ENCODE measurements around the gene GPR132. TPM values are rescaled to one million over a fixed set of nuclear protein-coding genes. Genes with fewer than 3 reads are reported as not detected.

The GPR132 gene
- total and polyA plus RNA-seq, 9 of the 15 experiments (the other 6 are each of a cell fraction or from before 2014, with no cell fraction given): 0.01 to 1.1 (median 0.25) TPM; not detected in 1

DNA sequence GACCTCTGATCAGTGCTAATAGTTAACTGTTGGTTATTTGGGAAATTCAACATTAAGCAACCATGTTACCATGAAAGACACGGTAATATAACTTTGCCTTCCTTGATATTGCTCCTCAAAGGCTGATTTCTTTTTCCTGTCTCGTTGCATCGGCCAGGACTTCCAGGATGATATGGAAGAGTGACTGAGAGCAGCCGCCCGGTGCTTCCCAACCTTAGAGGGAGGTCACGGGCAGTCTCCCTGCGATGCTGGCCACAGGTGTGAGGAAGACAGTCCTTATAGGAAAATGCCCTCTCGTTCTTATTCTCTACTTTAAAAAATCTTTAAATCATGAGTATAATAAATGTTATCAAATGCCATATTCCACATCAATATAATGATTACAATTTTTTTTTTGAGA, 33.1 kb upstream of the GPR132 start:
- BruUV-seq (replicated peaks): no TSS peak
- no peaks in the 10 kb centered on the region for H3K36me3 ChIP-seq (ENCODE audit: control insufficient read depth, insufficient read depth, low read length)
- H3K27me3 ChIP-seq (ENCODE audit: control insufficient read depth in 2 of 2, insufficient read depth in 2 of 2, low read length in 2 of 2): peaks cover 23 to 46% of the 10 kb centered on the region in 2 experiments; a peak in 4 of 5 replicates
- H3K4me2 ChIP-seq (ENCODE audit: insufficient read depth, low read length): no peak overlapping the region
- ATAC-seq (no peak), FAIRE-seq (no peak), DNase-seq (ENCODE audit: extremely low read depth in 1 of 4, low spot score in 3 of 4) (no peak)
- ChIA-PET CTCF (ENCODE audit: low intra/inter-chr PET ratio) (no interaction called here), POLR2A (no interaction called here)
- no peaks in the 10 kb centered on the region for H3K79me2 ChIP-seq (ENCODE audit: control insufficient read depth, insufficient read depth, low read length)
- no peak overlapping the region for H3K9ac ChIP-seq (ENCODE audit: insufficient read depth in 1 of 2, low read depth in 2 of 2, low read length in 2 of 2)
- no peaks in the 10 kb centered on the region for H4K20me1 ChIP-seq (replicated peaks; ENCODE audit: control insufficient read depth, insufficient read depth, low read length)
- WGBS (ENCODE audit: insufficient coverage, low coverage, missing lambda C conversion rate): 3% methylated on average over 7 of the region's 8 CpGs
- no peak for TF ChIP-seq CREBBP (IDR thresholded peaks at IDR 0.05; ENCODE audit: low read depth, low read length)
- TF ChIP-seq CEBPZ (IDR thresholded peaks at IDR 0.05; ENCODE audit: borderline replicate concordance, low read depth, low read length): no peak
- no peak for TF ChIP-seq CCAR2 (IDR thresholded peaks at IDR 0.05; ENCODE audit: low read depth, low read length)
- no peak for TF ChIP-seq GABPB2 (CRISPR knock-in tag; conservative IDR thresholded peaks at IDR 0.05)
- no peak for TF ChIP-seq NBN (IDR thresholded peaks at IDR 0.05; ENCODE audit: low read depth)
- TF ChIP-seq BRD4 (IDR thresholded peaks at IDR 0.05): no peak
- no peak for TF ChIP-seq ZNF586 (CRISPR knock-in tag; conservative IDR thresholded peaks at IDR 0.05)
- TF ChIP-seq, protein P1, sequence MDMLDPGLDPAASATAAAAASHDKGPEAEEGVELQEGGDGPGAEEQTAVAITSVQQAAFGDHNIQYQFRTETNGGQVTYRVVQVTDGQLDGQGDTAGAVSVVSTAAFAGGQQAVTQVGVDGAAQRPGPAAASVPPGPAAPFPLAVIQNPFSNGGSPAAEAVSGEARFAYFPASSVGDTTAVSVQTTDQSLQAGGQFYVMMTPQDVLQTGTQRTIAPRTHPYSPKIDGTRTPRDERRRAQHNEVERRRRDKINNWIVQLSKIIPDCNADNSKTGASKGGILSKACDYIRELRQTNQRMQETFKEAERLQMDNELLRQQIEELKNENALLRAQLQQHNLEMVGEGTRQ (CRISPR knock-in tag; IDR thresholded peaks at IDR 0.05): no peak
- TF ChIP-seq ZFP1 (CRISPR knock-in tag; IDR thresholded peaks at IDR 0.05): no peak
- TF ChIP-seq ESRRB (CRISPR knock-in tag; IDR thresholded peaks at IDR 0.05; ENCODE audit: borderline replicate concordance): no peak
- no peak for TF ChIP-seq HINFP (tag; conservative IDR thresholded peaks at IDR 0.05; ENCODE audit: low read depth)
- H3K27ac ChIP-seq (ENCODE audit: extremely low read depth, low read depth, low read length): no peak overlapping the region
- in situ Hi-C loops (cut with MboI) (loop anchor here (10.0 kb wide), 2 partner anchors 186 to 256 kb away; no protein-coding TSS in a partner anchor), intact Hi-C loops (cut with micrococcal nuclease) (no loop called here)
- peaks cover 0 to 17% of the 10 kb centered on the region in 2 experiments; a peak in 2 of 5 replicates for H3K4me1 ChIP-seq (replicated peaks in 1 of 2; ENCODE audit: control insufficient read depth in 2 of 2, insufficient read depth in 2 of 2, low read length in 2 of 2)
- H3K4me3 ChIP-seq: no peak overlapping the region
- H3K9me3 ChIP-seq (replicated peaks; ENCODE audit: control insufficient read depth, insufficient read depth, low read depth, low read length): peaks cover 4% of the 10 kb centered on the region; the same call in 1 of the 2 replicates
- H3K9me1 ChIP-seq (ENCODE audit: control insufficient read depth, insufficient read depth, low read length): no peaks in the 10 kb centered on the region
- H2AFZ ChIP-seq (ENCODE audit: low read depth, low read length): no peak overlapping the region

All from K562 (cell line).